HG03066 (cell line): ENCODE measurements around the gene PIK3C2B.
A peak's percentile ranks its signal among the peaks of the same experiment; 100 is the strongest.
"Not testable (repeated sequence)": the region's sequence is repeated elsewhere in the genome, so short reads cannot be mapped to it uniquely, and the experiment has no call there.

Experiments used
- ATAC-seq: cut with Tn5 transposase; IDR thresholded peaks from one replicate; pipeline ENCODE4 v1.9.1; 2021; ENCODE audit warnings: low read depth; ENCODE audit not compliant: unreplicated experiment

PIK3C2B gene, protein sequence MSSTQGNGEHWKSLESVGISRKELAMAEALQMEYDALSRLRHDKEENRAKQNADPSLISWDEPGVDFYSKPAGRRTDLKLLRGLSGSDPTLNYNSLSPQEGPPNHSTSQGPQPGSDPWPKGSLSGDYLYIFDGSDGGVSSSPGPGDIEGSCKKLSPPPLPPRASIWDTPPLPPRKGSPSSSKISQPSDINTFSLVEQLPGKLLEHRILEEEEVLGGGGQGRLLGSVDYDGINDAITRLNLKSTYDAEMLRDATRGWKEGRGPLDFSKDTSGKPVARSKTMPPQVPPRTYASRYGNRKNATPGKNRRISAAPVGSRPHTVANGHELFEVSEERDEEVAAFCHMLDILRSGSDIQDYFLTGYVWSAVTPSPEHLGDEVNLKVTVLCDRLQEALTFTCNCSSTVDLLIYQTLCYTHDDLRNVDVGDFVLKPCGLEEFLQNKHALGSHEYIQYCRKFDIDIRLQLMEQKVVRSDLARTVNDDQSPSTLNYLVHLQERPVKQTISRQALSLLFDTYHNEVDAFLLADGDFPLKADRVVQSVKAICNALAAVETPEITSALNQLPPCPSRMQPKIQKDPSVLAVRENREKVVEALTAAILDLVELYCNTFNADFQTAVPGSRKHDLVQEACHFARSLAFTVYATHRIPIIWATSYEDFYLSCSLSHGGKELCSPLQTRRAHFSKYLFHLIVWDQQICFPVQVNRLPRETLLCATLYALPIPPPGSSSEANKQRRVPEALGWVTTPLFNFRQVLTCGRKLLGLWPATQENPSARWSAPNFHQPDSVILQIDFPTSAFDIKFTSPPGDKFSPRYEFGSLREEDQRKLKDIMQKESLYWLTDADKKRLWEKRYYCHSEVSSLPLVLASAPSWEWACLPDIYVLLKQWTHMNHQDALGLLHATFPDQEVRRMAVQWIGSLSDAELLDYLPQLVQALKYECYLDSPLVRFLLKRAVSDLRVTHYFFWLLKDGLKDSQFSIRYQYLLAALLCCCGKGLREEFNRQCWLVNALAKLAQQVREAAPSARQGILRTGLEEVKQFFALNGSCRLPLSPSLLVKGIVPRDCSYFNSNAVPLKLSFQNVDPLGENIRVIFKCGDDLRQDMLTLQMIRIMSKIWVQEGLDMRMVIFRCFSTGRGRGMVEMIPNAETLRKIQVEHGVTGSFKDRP (N-terminal part only)

DNA sequence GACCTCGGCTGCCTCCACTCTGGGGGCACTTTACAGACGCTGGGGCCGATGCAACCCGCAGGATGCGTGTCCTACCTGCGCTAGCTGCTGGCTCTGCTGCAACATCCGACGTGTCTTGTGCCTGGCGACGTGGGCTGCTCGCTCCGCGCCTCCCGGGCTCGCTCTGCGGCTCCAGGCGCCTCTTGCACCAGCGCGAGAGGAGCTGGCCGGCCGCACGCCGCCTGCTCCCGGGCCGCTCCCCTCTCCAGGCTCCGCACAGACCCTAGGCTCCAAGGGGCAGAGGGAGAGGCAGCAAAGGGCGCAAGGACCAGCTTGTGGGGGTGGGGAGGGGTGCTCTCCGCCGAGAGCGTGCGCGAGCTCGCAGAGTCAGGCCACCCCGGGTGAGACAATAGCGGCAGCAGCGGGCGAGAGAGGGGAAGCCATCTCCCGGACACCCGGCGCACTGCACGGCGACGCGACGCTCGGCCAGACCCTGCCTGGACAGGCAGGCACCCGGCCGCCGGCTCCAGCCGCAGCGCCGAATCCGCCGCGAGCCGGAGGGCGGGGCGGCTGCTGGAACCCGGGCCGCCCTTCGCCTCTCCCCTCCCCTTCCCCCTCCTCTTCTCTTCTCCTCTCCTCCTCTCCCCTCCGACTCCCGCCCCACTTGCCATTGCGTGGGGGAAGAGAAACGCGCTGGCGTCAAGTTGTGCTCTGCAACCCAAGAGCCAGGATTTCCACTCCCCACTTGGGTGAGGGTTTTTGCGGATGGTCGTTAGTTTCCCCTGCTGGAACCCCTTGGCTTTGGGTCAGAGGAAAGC, at the start of gene PIK3C2B:
Gene PIK3C2B (minus strand): TSS at position 525 of the 797 bp plus-strand sequence. CDS start 25,003 bp downstream, outside the sequence.
- ATAC-seq, result peak; percentile 75

DNA sequence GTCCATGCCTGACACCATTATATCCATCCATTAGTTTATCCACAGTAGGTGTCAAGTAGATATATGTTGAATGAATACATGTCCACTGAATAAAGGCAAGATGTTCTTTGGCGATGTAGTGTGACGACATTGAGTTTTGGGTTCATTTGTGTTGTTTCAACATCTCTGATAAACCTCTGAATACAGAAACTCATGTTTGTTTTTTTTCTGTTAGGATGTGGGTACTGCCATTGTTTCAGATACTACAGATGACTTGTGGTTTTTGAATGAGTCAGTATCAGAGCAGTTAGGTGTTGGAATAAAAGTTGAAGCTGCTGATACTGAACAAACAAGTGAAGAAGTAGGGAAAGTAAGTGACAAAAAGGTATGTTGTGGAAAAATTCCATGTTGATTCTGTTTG, 49.7 kb upstream of the PIK3C2B start:
- peak; percentile 60 for ATAC-seq

DNA sequence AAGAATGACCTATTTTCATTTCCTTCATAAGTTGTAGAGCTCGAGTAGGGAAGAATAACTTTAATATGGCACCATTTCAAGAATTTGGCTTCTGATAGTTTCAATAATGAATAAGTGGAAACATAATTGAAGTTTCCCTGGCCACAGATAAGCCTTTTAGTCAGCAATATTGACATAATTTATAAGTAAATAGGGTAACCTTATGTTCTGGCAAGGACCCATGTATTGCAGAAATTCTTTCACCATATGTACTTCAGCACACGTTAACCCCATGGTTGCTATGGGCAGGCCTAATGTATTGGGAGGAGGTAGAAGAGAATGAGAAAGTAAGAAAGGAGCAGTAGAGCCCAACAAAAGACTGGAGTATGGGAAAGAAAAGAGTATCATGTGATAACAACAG, 47.0 kb upstream of the PIK3C2B start:
- no peak for ATAC-seq

DNA sequence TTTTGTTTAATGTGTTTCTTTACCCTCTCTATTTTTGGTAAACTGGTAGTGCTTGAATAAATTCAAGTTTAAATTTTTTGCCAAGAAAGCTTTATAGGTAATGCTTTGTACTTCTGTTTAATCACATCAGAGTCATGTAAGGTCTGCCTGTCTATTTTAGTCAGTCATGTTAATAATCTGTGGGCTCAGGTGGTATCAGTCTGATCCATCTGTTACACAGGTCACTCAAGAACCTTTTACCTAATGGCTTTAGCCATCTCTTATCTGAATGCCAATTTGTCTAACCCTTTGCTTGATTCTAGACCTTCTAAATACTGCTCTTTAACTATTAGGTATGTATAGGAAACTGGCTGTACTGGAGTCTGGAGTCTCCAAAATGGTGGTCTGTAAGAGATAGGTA, 38.2 kb upstream of the PIK3C2B start:
- no peak for ATAC-seq

DNA sequence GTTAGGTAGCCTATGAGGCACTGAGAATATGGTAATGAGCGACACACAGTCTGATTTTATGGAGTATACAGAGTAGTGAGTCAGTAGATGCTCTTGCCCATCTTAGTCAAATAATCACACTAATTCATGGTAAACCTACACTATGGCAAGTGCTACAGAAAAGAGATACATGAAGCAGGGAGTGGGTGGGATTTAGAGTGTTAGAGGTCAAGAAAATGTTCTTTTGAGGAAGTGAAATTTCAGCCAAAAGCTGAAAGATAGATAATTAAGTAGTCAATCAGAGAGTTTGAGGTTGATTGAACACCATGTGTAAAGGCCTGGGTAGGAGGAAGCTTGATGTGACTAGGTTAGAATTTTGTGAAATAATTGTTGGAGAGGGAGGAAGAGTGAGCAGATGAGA, 36.3 kb upstream of the PIK3C2B start:
- peak; percentile 89 for ATAC-seq

DNA sequence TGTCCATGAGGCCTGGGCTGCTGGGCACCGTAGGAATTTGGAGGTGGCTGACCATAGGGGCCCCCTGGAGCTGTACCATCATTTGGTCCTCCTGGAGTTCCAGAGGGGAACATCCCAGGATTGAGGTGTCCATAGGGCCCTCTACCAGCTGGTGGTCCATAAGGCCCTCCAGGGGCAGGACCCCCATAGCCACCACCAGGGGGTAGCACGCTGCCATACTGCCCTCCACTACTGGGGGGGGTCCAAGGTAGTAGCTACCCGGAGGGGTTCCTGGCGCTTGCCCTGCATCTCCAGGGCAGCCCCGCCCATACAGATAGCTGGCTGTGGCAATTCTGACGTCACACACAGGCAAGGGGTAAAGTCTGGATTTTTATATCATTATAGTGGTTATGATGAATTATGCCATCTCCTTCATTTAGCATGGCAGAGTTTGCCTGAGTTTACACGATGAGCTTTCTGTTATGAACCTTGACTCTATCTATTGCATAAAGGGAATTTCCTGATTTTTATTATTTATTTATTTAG, 34.8 kb upstream of the PIK3C2B start:
- ATAC-seq, result no peak

DNA sequence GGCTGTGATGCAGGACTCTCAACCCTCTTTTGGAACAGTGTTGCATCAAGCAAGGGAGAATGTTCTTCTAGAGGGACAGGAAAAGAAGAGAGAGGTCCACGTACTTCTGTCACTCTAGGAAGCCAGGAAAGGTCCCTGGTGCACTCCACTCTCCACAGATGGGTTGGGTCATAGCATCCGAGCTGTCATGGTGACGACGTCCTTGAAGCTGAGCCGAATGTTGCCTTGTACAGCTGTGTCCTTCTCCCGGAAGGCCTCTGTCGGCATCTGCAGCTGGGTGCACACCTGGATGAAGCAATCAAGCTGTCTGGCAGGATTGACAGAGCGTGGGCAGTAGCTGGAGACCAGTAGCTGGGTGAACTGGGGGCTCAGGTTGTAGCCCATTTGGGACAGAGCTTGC, 34.1 kb upstream of the PIK3C2B start:
- ATAC-seq, result no peak

DNA sequence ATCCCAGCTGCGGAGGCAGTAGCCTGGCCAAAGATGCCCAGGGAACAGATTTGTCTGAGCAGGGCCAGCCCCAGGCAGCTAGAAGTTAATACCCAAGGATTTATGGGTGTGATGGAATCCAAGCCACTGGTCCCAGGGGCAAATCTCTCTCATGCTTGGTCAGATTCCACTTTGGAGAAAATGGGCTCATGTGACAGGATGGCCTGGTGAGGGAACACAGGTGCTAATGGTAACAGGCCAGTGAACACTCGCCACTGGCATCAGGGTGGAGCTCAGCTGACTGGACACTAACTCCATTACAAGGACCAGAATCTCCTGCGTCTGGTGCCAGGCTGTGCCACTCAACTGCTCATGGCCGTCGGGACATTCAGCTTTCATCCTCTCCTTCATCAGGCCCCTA, 33.6 kb upstream of the PIK3C2B start:
- no peak for ATAC-seq

DNA sequence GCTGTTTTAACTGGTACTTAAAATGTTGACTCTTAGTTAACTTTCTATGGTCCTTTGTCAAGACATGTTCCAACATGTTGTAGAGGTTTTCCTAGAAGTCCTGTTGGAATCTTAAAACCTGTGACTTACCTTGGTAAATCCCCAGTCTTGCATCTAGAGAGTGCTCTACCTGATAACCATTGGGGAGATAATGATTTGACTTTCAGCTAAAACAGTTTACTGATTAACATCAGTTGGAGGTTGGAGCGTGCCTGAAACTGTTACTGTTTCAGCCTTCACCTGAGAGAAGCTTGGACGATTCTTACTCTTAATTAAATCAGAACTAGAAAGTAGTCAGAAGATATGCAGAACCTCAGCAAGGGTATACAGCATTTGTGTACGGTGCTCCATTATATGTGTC, 30.4 kb upstream of the PIK3C2B start:
- ATAC-seq, result no peak

DNA sequence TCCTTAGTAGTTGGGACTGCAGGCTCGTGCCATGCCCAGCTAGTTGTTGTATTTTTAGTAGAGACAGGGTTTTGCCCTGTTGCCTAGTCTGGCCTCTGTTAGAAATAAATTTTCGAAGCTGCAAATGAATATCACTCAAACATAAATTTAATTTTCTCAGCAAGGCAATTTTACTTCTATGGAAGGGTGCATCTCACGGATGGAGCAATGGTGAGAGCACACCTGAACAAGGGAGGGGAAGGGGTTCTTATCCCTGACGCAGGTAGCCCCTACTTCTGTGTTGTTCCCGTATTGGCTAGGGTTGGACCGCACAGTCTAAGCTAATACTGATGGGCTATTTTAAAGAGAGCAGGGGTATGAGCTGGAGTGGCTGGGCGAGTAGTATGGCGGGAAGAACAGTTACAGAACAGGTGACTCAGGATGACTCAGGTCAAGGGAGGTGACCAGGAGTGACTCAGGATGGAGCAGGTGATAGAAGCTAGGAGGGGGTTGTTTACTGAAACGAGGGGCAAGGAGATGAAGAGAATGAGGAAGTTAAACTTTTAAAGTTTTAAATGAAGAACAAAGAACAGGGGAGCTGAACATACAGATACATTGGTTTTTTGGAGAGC, 29.1 kb upstream of the PIK3C2B start:
- no peak for ATAC-seq

DNA sequence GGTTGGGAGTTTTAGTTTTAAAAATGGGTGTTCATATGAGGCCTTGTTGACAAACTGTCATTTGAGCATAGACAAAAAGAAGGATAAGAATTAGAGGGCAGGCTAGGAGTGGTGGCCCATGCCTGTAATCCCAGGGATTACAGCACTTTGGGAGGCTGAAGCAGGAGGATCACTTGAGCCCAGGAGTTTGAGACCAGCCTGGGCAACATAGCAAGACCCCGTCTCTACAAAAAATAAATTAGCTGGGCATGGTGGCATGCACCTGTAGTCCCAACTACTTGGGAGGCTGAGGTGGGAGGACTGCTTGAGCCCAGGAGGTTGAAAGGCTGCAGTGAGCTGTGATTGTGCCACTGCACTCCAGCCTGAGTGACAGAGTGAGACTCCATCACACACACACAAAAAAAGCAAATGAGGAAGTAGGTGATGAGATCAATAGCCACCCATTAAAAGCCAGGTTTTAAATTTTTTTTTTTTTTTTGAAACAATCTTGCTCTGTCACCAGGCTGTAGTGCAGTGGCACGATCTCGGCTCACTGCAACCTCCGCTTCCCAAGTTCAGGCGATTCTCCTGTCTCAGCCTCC, 27.4 kb upstream of the PIK3C2B start:
- not testable (repeated sequence) for ATAC-seq

DNA sequence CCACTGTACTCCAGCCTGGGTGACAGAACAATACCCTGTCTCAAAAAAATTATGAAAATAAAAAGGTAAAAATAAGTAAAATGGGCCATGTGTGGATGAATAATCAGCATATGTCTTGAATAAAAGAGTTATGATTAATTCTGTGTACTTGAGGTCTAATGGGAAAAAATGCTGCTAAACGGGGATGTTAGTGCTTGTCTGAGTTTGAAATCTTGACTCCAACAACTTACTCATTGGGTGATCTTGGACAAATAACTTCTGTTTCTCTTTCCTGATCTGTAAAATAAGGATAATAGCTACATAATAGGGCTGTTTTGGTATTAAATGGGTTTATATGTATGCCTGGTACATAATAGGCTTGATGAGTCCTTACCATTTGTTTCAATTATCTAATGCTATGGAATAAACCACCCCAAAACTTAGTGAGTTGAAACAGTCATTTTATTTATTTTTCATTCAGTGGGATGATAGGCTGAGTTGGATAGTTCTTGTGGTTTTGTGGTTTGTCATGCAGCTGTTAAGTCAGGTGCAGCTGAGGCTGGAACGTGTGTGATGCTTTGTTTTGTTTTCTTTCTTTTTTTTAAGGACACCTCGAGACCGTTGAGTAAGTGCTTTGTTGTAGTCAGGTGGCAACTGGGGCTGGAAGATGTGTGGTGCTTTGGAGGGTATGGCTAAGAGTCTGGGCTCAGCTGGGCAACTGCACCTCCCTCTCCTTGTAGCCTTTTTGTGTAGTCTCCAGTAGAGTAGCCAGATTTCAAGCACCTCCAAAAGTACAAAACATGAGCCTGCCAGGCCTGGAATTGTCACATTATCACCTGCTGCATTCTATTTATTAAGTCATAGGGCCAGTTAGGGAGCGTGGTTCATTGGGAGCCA, 26.5 kb upstream of the PIK3C2B start:
- ATAC-seq, result peak; percentile 42

DNA sequence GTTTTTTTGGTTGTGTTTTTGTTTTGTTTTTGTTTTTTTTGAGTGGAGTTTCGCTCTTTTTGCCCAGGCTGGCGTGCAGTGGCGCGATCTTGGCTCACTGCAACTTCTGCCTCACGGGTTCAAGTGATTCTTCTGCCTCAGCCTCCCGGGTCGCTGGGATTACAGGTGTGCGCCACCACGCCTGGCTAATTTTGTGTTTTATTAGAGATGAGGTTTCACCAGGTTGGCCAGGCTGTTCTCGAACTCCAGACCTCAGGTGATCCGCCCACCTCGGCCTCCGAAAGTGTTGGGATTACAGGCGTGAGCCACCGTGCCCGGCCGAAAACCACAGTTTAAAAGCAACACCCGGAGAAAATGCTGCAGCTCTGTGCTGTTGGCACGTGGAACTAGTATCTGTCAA, 22.8 kb upstream of the PIK3C2B start:
- not testable (repeated sequence) for ATAC-seq

DNA sequence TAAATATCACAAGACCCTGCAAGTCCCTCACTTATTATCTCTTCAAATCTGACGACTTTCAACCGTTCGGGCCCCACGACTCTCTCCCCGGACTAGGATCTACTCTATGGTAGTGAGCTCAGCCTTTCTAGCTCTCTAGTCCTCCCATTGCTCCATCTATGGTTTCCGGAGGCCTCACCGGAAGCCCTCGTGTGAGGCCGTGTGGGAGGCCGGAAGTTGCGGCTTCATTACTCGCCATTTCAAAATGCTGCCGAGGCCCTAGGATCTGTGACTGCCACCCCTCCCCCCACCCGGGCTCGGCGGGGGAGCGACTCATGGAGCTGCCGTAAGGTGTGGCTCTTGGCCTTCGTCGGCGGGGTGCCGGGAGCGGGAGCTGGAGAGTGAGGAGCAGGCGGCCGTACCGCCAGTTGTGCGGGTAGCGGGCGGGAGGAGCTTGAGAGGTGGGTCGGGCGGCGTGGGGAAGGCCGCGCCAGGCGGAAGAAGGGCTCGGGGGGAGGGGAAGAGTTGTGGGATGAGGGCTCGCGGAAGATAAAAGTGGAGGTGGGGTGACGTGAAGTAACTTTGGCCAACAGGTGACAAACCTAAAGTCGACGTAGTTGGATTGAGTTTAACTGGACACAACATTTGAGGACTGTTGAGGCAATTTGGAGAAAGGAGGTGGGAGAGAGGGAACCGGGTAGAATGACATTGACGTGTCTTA, 21.7 kb upstream of the PIK3C2B start, which contains the start of gene MDM4:
Gene MDM4 (plus strand): TSS at position 227 of the 700 bp plus-strand sequence. CDS start 9,113 bp downstream, outside the sequence.
- peak; percentile 74 for ATAC-seq

DNA sequence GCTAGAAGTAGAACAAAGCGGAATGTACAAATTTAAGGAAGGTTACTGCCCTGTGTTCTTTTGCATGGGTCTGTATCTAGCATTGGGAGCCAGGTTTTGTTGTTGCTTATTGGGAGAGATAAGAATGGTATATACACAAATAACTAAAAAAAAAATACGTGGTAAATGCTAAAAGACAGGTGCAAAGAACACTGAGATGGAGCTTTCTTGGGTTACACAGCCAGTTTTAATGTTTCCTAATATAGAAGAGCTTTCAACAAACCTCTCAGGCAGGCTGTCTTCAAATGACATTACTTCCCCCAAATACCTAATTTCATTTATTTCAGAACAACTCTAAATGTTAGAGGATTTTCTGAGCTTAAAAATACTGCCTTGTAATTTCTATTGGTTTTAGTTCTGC, 20.2 kb upstream of the PIK3C2B start:
- no peak for ATAC-seq

DNA sequence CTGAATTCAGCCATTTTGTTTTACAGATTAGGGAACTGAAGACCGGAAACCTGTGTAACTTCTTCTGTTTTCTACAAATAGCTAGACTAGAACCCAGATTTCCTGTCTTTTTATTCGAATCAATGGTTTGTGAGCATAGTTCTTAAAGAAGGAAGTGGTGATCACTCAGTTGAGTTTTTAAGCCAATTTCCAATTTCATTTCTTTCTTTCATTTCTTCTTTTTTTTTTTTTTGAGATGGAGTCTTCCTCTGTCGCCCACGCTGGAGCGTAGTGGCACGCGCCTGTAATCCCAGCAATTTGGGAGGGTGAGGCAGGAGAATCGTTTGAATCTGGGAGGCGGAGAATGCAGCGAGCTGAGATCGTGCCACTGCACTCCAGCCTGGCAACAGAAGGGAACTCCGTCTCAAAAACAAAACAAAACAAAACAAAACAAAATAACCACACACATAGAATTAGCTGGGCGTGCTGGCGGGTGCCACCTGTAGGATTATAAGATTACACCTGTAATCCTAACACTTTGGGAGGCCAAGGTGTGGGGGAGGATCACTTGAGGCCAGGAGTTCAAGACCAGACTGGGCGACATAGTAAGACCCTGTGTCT, 18.6 kb upstream of the PIK3C2B start:
- ATAC-seq, result peak; percentile 36

DNA sequence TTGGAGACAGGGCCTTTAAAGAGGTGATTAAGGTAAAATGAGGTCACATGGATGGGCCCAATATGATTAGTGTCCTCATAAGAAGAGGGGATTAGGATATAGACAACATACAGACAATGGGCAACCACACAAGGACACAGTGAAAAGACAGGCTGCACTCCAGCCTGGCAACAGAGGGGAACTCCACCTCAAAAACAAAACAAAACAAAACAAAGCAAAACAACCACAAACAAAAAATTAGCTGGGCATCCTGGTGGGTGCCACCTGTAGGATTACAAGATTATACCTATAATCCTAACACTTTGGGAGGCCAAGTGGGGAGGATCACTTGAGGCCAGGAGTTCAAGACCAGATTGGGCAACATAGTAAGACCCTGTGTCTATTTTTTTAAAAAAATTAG, 16.8 kb upstream of the PIK3C2B start:
- ATAC-seq, result no peak
